Tibial nerve (tissue), 4 donors: ENCODE results near the gene MBTPS2. TPM values are rescaled to one million over a fixed set of nuclear protein-coding genes. Genes with fewer than 3 reads are reported as not detected.

Experiments used
- DNase-seq, 2 donors: peaks; one replicate each; pipeline ENCODE4 v3.0.0-alpha.2; 2019; ENCODE audit warnings: low spot score in 2 of 2
- H3K27ac ChIP-seq, 4 donors: fragments of 200-600 bp; sonication (generic) in 3 of 4; one replicate each; pipeline ENCODE4 v1.5.1; 2017 to 2019; ENCODE audit warnings: mild to moderate bottlenecking in 1 of 4
- H3K27me3 ChIP-seq, 2 donors: fragments of 200-600 bp; sonication (generic) in 1 of 2; one replicate each; pipeline versions ENCODE4 v1.5.1 to v1.6.0; 2017 to 2019
- H3K36me3 ChIP-seq, 3 donors: fragments of 200-600 bp; sonication (generic); one replicate each; pipeline ENCODE4 v1.5.1; 2018 to 2019
- H3K4me1 ChIP-seq, 4 donors: fragments of 200-600 bp; sonication (generic) in 3 of 4; one replicate each; pipeline ENCODE4 v1.5.1; 2017 to 2019
- H3K4me3 ChIP-seq, 4 donors: fragments of 200-600 bp; sonication (generic) in 3 of 4; one replicate each; pipeline ENCODE4 v1.5.1; 2017 to 2019; ENCODE audit warnings: mild to moderate bottlenecking in 1 of 4, moderate library complexity in 1 of 4
- H3K9me3 ChIP-seq, 4 donors: fragments of 200-600 bp; sonication (generic) in 3 of 4; one replicate each; pipeline ENCODE4 v1.5.1; 2017 to 2019
- EP300 ChIP-seq, 2 donors: sonication (generic); formaldehyde crosslinking; IDR thresholded peaks; one replicate each; pipeline ENCODE4 v1.6.1; 2017; ENCODE audit warnings: antibody characterized with exemption in 2 of 2, mild to moderate bottlenecking in 1 of 2
- POLR2A ChIP-seq, 2 donors: fragments of 450-650 bp; IDR thresholded peaks; one replicate each; pipeline ENCODE4 v1.6.1; 2017; ENCODE audit warnings: antibody characterized with exemption in 2 of 2, mild to moderate bottlenecking in 2 of 2, moderate library complexity in 2 of 2
- WGBS, 2 donors: methylation state at CpG; one replicate each; pipeline ENCODE4 v1.1.5; 2018; 5-methylcytosine and 5-hydroxymethylcytosine counted together
- total RNA-seq, 4 donors: library from RNA; depleted of rRNA; stranded (reverse); fragments of >200 nt; gene quantifications; one replicate each; pipeline ENCODE4 v1.1.0, GENCODE V29; 2016
- TF ChIP-seq, protein P1 (sequence below), 5 experiments: fragments of 200-600 bp in 3 of 5; fragments of 450-650 bp in 2 of 5; sonication (generic) in 3 of 5; IDR thresholded peaks; one replicate each; pipeline ENCODE4 v1.5.1; 2016 to 2019; ENCODE audit warnings: antibody characterized with exemption in 5 of 5, mild to moderate bottlenecking in 3 of 5, moderate library complexity in 2 of 5

The MBTPS2 gene
- total RNA-seq, 4 donors from 2014 or later, result 9.0 to 16.2 (median 12.4) TPM

DNA sequence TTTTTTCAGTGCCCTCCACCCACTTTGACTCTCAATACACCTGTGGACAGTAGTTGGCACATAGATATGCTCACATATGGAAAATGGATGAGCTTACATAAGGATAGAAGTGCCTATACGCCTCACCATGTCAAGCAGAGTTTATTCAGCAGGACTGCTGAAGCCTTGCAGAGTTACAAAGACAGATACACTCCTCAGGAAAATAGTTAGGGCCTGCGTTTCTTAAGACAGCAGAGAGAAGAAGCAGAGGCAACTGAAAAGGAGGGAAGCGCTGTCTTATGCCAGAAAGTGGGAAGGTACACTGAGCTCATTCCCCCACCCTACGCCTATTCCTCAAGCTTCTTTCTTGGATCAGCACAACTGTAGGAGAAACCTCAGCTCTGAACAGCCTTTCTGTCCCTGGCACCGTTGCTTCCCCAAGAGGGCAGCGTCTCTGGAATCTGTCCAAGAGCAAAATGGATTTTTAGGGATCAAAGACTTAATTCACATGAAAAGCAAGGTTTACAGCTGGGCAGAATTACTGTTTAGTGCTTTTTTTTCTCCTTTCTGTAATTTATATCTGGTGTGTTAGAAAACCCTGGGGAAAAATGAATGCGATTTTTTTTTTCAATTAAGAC is 37.3 kb upstream of the MBTPS2 start:
- no peak for DNase-seq
- H3K27ac ChIP-seq, result no peak overlapping the region
- no peaks in the 10 kb centered on the region for H3K36me3 ChIP-seq
- WGBS, 2 donors, result 38 to 53% methylated on average over 7 of the region's 7 CpGs
- no peak overlapping the region for H3K4me3 ChIP-seq
- H3K9me3 ChIP-seq, result no peaks in the 10 kb centered on the region
- H3K4me1 ChIP-seq, result no peaks in the 10 kb centered on the region
- H3K27me3 ChIP-seq, result peaks cover 0 to 10% of the 10 kb centered on the region in 2 donors
- TF ChIP-seq, protein P1, sequence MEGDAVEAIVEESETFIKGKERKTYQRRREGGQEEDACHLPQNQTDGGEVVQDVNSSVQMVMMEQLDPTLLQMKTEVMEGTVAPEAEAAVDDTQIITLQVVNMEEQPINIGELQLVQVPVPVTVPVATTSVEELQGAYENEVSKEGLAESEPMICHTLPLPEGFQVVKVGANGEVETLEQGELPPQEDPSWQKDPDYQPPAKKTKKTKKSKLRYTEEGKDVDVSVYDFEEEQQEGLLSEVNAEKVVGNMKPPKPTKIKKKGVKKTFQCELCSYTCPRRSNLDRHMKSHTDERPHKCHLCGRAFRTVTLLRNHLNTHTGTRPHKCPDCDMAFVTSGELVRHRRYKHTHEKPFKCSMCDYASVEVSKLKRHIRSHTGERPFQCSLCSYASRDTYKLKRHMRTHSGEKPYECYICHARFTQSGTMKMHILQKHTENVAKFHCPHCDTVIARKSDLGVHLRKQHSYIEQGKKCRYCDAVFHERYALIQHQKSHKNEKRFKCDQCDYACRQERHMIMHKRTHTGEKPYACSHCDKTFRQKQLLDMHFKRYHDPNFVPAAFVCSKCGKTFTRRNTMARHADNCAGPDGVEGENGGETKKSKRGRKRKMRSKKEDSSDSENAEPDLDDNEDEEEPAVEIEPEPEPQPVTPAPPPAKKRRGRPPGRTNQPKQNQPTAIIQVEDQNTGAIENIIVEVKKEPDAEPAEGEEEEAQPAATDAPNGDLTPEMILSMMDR (IDR thresholded peaks at IDR 0.05), result no peak
- TF ChIP-seq POLR2A (IDR thresholded peaks at IDR 0.05) (no peak), EP300 (IDR thresholded peaks at IDR 0.05) (no peak)

DNA sequence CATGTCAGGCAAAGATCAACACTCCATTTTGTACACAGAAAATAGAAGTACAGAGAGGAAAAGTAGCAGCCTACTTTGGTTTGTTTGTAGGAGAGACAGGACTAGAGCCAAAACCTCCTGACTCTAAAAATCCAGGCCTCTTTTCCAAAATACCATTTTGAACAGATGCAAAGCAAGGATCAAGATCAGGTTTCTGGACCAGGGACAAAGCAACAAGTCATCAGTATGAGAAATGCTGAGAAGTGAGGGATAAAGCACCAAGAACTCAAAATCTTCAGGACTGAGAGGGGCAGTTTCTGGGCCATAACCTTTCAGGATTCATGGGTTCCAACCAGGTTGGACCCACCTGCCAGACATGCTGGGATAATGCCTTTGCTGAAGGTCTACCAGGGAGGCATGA is 36.6 kb upstream of the MBTPS2 start:
- DNase-seq, result no peak
- Histone ChIP-seq H3K27me3 (peaks cover 0 to 5% of the 10 kb centered on the region in 2 donors), H3K27ac (no peak overlapping the region), H3K4me1 (no peaks in the 10 kb centered on the region), H3K9me3 (no peaks in the 10 kb centered on the region), H3K4me3 (no peak overlapping the region), H3K36me3 (no peaks in the 10 kb centered on the region)
- no peak for TF ChIP-seq EP300 (IDR thresholded peaks at IDR 0.05)
- TF ChIP-seq, protein P1 (IDR thresholded peaks at IDR 0.05), result no peak
- TF ChIP-seq POLR2A (IDR thresholded peaks at IDR 0.05), result no peak

DNA sequence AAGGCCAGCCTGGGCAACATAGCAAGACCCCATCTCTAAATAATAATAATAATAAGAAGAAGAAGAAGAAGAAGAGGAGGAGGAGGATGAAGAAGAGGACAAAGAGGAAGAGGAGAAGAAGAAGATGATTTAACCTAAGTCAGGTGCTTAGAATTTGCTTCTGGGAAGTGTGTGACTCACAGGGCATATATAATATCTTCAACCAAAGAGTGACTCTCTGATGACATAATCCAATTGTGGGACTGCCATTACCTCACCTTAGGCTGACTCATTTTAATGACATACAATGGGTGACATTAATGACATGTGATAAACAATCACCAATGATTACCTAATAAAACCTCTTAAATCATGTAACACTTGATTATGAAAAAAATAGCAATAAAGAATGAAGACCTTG is 32.7 kb upstream of the MBTPS2 start:
- H3K27me3 ChIP-seq, result no peaks in the 10 kb centered on the region
- TF ChIP-seq EP300 (IDR thresholded peaks at IDR 0.05) (no peak), POLR2A (IDR thresholded peaks at IDR 0.05) (no peak)
- TF ChIP-seq, protein P1 (IDR thresholded peaks at IDR 0.05), result no peak
- H3K4me3 ChIP-seq, result no peak overlapping the region
- H3K4me1 ChIP-seq, result no peaks in the 10 kb centered on the region
- H3K36me3 ChIP-seq, result no peaks in the 10 kb centered on the region
- no peak for DNase-seq
- no peaks in the 10 kb centered on the region for H3K9me3 ChIP-seq
- no peak overlapping the region for H3K27ac ChIP-seq

DNA sequence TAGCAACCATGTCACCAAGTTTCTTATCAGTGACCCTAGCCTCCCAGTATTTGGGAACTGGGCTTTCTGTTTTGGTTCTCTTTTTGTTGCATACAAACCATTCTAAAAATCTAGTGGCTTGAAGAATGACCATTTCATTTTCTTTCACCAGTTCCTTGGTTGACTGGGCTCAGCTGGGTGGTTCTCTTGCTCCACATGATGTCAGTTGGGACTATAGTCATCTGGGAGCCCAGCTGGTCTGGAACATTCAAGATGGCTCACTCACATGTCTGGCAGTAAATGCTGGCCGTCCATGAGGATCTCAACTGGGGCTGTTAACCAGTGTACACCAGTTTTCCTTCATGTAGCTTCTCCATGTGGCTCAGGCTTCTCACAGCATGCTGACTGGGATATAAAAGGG is 27.6 kb upstream of the MBTPS2 start:
- WGBS, 2 donors, result 60% methylated on average over 1 of the region's 1 CpG; no CpG with 5 or more reads in 1 of the 2 donors
- Histone ChIP-seq H3K27ac (no peak overlapping the region), H3K9me3 (no peaks in the 10 kb centered on the region), H3K27me3 (peaks cover 0 to 4% of the 10 kb centered on the region in 2 donors), H3K4me1 (no peaks in the 10 kb centered on the region), H3K4me3 (no peak overlapping the region), H3K36me3 (no peaks in the 10 kb centered on the region)
- no peak for DNase-seq
- TF ChIP-seq, protein P1 (IDR thresholded peaks at IDR 0.05), result no peak
- TF ChIP-seq EP300 (IDR thresholded peaks at IDR 0.05), result no peak
- TF ChIP-seq POLR2A (IDR thresholded peaks at IDR 0.05), result no peak

DNA sequence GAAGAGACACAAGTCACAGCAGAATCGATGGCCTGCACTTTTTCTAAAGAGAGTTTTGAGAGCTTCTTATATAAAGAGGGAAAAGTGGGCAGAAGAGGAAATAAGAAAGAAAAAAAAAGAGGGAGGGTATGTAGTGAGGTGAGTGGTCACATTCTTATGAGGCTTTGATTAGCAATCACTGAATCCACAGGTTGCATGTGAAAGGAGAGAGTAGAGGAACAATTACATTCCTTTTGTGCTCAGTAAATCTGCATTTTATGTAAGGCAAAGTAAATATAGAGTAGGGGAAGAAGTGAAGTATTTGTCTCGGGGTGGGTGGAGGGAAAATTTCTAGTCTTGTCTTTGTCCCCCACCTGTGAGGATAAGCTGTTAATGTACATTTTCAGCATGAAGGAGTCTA is 26.8 kb upstream of the MBTPS2 start:
- Histone ChIP-seq H3K27ac (no peak overlapping the region), H3K4me3 (no peak overlapping the region), H3K4me1 (no peaks in the 10 kb centered on the region), H3K36me3 (no peaks in the 10 kb centered on the region), H3K9me3 (no peaks in the 10 kb centered on the region), H3K27me3 (peaks cover 0 to 4% of the 10 kb centered on the region in 2 donors)
- 59 to 90% methylated on average over 2 of the region's 2 CpGs for WGBS, 2 donors
- DNase-seq, result no peak
- TF ChIP-seq, protein P1 (IDR thresholded peaks at IDR 0.05), result no peak
- TF ChIP-seq POLR2A (IDR thresholded peaks at IDR 0.05) (no peak), EP300 (IDR thresholded peaks at IDR 0.05) (no peak)
